Measurements from ENCODE around the gene PCED1B. TPM values are rescaled to one million over a fixed set of nuclear protein-coding genes. Genes with fewer than 3 reads are reported as not detected.

Gene PCED1B
- total RNA-seq, 1 experiment from 2014 or later, result 3.3 TPM

DNA sequence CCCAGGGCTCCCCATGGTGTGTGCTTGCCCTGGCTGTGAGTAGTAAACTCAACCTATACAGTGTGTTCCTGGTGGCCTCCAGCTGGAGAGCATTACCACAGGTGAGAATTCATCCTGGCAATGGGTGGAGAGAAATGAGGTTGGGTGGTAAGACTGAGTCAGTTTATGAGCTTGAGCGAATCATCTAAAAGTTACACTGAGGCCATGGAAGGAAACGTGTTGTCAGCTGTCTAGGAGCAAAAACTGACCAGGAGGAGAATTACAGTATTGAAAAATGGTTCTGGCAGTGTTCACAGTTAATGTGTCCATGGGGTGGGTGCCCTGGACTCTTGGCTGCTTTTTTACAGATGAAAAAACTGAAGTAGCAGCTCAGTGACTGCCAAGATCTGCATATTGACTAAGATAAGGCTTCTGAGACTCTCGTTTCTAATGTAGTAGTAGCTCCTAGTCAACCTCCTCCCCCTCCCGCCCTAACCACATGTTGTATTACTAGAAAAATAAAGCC lies 202.3 kb downstream of the PCED1B start:
- no peaks in the 10 kb centered on the region; the same call in 1 of the 2 replicates for H3K27me3 Mint-ChIP-seq (ENCODE audit: low read depth)
- no peaks in the 10 kb centered on the region for H3K4me1 ChIP-seq (ENCODE audit: insufficient read depth, low read length)
- TF ChIP-seq, protein P1, sequence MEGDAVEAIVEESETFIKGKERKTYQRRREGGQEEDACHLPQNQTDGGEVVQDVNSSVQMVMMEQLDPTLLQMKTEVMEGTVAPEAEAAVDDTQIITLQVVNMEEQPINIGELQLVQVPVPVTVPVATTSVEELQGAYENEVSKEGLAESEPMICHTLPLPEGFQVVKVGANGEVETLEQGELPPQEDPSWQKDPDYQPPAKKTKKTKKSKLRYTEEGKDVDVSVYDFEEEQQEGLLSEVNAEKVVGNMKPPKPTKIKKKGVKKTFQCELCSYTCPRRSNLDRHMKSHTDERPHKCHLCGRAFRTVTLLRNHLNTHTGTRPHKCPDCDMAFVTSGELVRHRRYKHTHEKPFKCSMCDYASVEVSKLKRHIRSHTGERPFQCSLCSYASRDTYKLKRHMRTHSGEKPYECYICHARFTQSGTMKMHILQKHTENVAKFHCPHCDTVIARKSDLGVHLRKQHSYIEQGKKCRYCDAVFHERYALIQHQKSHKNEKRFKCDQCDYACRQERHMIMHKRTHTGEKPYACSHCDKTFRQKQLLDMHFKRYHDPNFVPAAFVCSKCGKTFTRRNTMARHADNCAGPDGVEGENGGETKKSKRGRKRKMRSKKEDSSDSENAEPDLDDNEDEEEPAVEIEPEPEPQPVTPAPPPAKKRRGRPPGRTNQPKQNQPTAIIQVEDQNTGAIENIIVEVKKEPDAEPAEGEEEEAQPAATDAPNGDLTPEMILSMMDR (conservative IDR thresholded peaks at IDR 0.05), result no peak
- WGBS (ENCODE audit: extremely low coverage, insufficient read length, low lambda C conversion rate), result no CpG with 5 or more reads among the region's 4 CpGs
- no peak overlapping the region for H4K5ac ChIP-seq (ENCODE audit: insufficient read length, low read depth, low read length)
- H3K4me1 Mint-ChIP-seq, result peaks cover 5 to 15% of the 10 kb centered on the region in 2 experiments
- DNase-seq, result no peak
- H3K27me3 ChIP-seq (ENCODE audit: insufficient read depth, low read length), result no peaks in the 10 kb centered on the region
- H3K36me3 Mint-ChIP-seq (ENCODE audit: insufficient read depth in 1 of 3, low read depth in 3 of 3), result no peaks in the 10 kb centered on the region; a peak in 1 of 7 replicates
- H2BK15ac ChIP-seq (ENCODE audit: low read depth, low read length), result no peak overlapping the region
- H3K9me3 Mint-ChIP-seq, result no peaks in the 10 kb centered on the region
- no peak overlapping the region for H3K4me3 Mint-ChIP-seq
- H2BK20ac ChIP-seq (ENCODE audit: low read depth, low read length, poor library complexity, severe bottlenecking), result no peak overlapping the region
- no peak overlapping the region for H4K91ac ChIP-seq (ENCODE audit: insufficient read length, low read depth, low read length)
- no peak overlapping the region for H2AK5ac ChIP-seq (ENCODE audit: insufficient read length, low read length)
- no peak overlapping the region for H2BK12ac ChIP-seq (ENCODE audit: insufficient read length, low read depth, low read length)
- H3K9me3 ChIP-seq (ENCODE audit: control insufficient read depth, low read depth, low read length), result no peaks in the 10 kb centered on the region
- no peak overlapping the region for H3K23ac ChIP-seq (ENCODE audit: insufficient read length, low read depth, low read length)
- H3K79me1 ChIP-seq (ENCODE audit: insufficient read depth, low read depth, low read length, poor library complexity, severe bottlenecking), result no peaks in the 10 kb centered on the region
- no peak overlapping the region for H3T11ph ChIP-seq (ENCODE audit: low read length)
- H3K27ac Mint-ChIP-seq, result no peak overlapping the region
- no peak overlapping the region for H3K4ac ChIP-seq (ENCODE audit: low read depth, low read length)
- H2BK5ac ChIP-seq (ENCODE audit: insufficient read length, low read length), result no peak overlapping the region
- H3K9ac ChIP-seq (ENCODE audit: extremely low read depth, insufficient read length, low read length), result no peak overlapping the region
- H4K8ac ChIP-seq (replicated peaks; ENCODE audit: insufficient read length, low read depth, low read length), result no peak overlapping the region
- no peaks in the 10 kb centered on the region for H3K23me2 ChIP-seq (ENCODE audit: insufficient read length, low read depth, low read length, poor library complexity, severe bottlenecking)
- H3K18ac ChIP-seq (ENCODE audit: insufficient read length, low read depth, low read length), result no peak overlapping the region
- no peak overlapping the region for H3K14ac ChIP-seq (ENCODE audit: insufficient read depth, low read length)
- no peaks in the 10 kb centered on the region for H4K20me1 ChIP-seq (ENCODE audit: control insufficient read depth, insufficient read depth, insufficient read length)
- H2AFZ ChIP-seq (ENCODE audit: low read length), result no peak overlapping the region
- no peak overlapping the region for H2BK120ac ChIP-seq (ENCODE audit: low read depth, low read length, poor library complexity, severe bottlenecking)
- no peak overlapping the region for H3K4me2 ChIP-seq (ENCODE audit: insufficient read depth, insufficient read length, low read length)
- no peaks in the 10 kb centered on the region for H3K79me2 ChIP-seq (ENCODE audit: insufficient read depth, low read length)
- H3K56ac ChIP-seq (ENCODE audit: insufficient read length, low read depth, low read length), result no peak overlapping the region
- H3K27ac ChIP-seq (ENCODE audit: insufficient read length, low read depth, low read length), result no peak overlapping the region
